GM21529 (cell line): Measurements from ENCODE around the gene ODC1.
"Not testable (repeated sequence)": the region's sequence is repeated elsewhere in the genome, so short reads cannot be mapped to it uniquely, and the experiment has no call there.

Experiments
- ATAC-seq: cut with Tn5 transposase; IDR thresholded peaks from one replicate; pipeline ENCODE4 v1.9.1; 2021; ENCODE audit not compliant: unreplicated experiment

The ODC1 gene

GRCh38 chr2:10454505-10454904 is 6.4 kb upstream of the ODC1 start:
- ATAC-seq = no peak

- no peak for ATAC-seq
Observed at GRCh38 chr2:10453905-10454298, 5.8 kb upstream of the ODC1 start.

GRCh38 chr2:10452956-10453904 is 5.1 kb upstream of the ODC1 start:
- no peak for ATAC-seq

- ATAC-seq = no peak
Observed at GRCh38 chr2:10452312-10452711, 4.2 kb upstream of the ODC1 start.

- ATAC-seq = no peak
Observed at GRCh38 chr2:10451819-10452218, 3.7 kb upstream of the ODC1 start.

GRCh38 chr2:10449838-10450691 is 1.9 kb upstream of the ODC1 start:
- no peak for ATAC-seq

GRCh38 chr2:10449486-10449831 is 1.3 kb upstream of the ODC1 start:
- ATAC-seq = no peak

GRCh38 chr2:10448576-10449485 is 704 bp upstream of the ODC1 start:
- peak; percentile 62 for ATAC-seq

GRCh38 chr2:10447300-10447894 is 730 bp downstream of the ODC1 start:
- ATAC-seq = peak; percentile 28

- ATAC-seq = no peak
Observed at GRCh38 chr2:10446631-10447030, 1.5 kb downstream of the ODC1 start.

GRCh38 chr2:10444463-10444862 is 3.7 kb downstream of the ODC1 start:
- no peak for ATAC-seq

- not testable (repeated sequence) for ATAC-seq
Observed at GRCh38 chr2:10442469-10443126, 5.5 kb downstream of the ODC1 start.

- no peak for ATAC-seq
Observed at GRCh38 chr2:10441948-10442347, 6.2 kb downstream of the ODC1 start.

- no peak for ATAC-seq
Observed at GRCh38 chr2:10440736-10441135, 7.4 kb downstream of the ODC1 start.

- ATAC-seq = no peak
Observed at GRCh38 chr2:10439971-10440370, 8.2 kb downstream of the ODC1 start.

GRCh38 chr2:10439185-10439879 is 8.8 kb downstream of the ODC1 start:
- ATAC-seq = no peak

GRCh38 chr2:10438688-10439087 is 9.4 kb downstream of the ODC1 start:
- no peak for ATAC-seq

GRCh38 chr2:10437806-10438205 is 10.3 kb downstream of the ODC1 start:
- ATAC-seq = no peak

GRCh38 chr2:10436583-10437110 is 11.5 kb downstream of the ODC1 start:
- ATAC-seq = no peak
